GM19372 (cell line): ENCODE results near the gene CNN2.

ENCODE experiments used
- ATAC-seq: cut with Tn5 transposase; IDR thresholded peaks from one replicate; pipeline ENCODE4 v1.9.1; 2021; ENCODE audit warnings: mild to moderate bottlenecking, low read depth, moderate library complexity; ENCODE audit not compliant: unreplicated experiment

Gene CNN2

DNA sequence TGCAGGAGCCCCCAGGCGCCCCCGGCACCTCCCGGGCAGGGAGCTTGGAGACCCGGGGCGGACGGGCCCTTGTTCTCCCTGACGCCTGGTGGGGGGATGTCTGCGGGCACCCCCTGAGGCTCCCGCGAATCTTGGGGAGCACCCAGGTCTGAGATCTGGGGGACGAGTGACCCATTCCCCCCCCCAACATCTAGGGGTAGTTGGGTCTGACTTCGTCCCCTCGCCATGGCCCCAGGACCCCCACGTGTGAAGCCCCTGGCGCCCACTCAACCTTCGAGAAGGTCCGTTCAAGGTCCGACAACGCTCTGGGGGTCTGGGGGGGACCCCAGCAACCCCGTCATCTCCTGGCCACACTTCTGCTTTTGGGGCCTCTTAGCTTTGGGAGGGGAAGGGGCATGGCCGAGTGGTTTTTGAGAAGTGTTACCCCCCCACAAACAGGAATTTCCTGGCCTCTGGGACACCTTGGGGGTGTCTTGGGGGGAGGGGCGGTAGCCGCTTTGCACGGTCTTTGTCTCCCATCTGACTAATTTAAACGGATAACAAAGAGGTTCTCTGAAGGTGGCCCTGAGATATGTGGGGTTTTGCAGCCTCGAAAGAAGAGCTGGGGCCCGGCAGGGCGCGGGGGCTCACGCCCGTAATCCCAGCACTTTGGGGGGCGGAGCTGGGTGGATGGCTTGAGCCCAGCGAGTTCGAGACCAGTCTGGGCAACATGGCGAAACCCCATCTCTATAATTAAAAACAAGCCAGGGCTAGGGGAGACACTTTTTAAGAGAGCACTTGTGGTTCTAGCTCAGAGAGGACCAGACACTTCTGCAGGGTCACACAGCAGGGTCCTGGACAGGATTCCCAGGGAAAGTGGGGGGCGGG lies 608 bp downstream of the CNN2 start:
- no peak for ATAC-seq

DNA sequence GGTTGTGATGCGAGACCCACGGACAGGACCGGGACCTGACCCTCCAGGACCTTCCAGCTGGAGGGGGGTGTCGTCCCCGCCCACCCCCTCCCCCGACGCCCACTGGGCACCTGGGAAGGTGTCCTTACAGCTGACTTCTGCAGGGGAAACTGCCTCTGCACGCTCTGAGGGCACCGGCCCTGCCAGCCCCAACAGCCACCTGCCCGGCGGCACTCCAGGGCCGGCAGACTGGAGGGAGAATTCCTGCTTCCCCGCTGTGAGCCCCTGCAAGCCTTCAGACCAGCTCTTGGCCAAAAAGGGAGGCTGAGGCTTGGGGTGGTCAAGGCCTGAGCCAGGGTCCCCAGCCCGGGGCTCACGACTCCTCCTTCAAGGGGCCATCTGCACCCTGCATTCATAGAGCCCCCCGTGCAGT lies 1.2 kb downstream of the CNN2 start:
- no peak for ATAC-seq

DNA sequence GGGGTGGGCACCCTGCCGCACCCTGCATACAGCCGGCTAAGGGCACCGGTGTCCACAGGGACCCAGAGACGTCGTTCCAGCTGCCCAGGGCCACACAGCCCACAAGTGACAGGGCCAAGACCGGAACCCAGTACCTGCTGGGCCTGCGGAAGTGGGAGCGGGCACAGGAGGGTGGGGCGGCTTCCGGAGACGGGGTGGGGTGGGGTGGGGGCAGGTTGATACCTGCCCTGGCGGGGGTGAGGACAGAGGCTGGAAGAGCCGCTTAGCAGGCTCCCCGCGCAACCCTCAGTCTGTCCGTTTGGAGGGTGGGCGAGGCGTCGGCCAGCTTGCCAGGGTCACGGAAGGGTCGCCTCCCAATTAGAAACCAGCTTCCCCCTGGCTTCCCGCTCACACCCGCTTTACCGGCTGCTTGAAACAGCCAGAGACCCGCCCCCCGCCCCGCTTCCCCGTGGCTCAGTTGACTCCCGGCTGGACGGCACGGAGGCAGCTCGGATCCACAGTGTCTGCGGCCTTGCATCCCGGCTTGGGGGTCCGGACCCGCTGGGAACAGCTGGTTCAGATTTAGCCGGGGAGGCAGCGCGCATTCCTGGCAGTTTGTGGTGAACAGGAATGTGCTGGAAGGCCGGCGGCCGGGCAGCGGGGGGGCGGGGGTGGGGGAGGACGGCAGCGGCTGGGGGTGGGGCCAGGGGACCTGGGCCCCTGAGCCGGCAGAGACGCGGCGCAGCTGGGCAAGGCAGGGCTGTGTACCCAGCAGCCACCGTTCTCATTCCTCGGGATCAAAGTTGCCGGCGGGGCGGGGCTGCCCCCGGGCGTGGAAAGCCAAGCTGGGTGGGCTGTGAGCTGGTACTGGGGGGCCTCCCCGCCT lies 1.9 kb downstream of the CNN2 start:
- ATAC-seq = no peak

DNA sequence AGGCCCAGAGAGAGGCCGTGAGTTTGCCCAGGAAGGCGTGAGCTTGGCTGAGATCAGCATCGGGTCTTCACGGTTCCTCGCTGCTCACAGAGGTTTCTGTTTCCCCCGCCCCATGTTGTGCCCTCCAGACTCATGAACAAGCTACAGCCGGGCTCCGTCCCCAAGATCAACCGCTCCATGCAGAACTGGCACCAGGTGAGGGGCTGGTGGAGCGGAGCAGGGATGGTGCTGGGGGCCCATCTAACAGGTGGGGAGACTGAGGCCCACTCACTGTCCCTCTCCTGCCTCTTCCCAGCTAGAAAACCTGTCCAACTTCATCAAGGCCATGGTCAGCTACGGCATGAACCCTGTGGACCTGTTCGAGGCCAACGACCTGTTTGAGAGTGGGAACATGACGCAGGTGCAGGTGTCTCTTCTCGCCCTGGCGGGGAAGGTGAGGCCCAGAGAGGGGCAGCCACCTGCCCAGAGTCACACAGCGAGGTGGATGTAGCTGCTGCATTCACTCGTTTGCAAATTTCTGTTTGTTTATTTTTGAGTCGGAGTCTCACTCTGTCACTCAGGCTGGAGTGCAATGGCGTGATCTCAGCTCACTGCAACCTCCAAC lies 6.0 kb downstream of the CNN2 start:
- ATAC-seq = no peak

DNA sequence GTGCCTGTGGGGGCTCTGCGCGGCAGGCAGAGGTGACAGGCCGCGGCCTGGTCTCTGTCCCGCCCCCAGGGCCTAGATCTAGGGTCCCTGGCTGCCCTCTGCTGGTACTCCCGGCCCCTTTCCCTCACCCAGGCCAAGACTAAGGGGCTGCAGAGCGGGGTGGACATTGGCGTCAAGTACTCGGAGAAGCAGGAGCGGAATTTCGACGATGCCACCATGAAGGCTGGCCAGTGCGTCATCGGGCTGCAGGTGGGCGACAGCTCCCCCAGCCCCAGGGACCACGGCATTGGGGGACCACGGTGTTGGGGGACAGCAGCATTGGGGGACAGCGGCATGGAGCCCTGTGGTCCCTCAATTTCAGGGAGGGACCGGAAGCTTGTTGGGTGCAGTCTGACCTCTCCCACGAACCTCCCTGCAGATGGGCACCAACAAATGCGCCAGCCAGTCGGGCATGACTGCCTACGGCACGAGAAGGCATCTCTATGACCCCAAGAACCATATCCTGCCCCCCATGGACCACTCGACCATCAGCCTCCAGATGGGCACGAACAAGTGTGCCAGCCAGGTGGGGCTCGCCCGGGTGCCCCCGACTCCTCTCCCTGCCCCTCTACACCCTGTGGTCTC lies 9.7 kb downstream of the CNN2 start:
- no peak for ATAC-seq

DNA sequence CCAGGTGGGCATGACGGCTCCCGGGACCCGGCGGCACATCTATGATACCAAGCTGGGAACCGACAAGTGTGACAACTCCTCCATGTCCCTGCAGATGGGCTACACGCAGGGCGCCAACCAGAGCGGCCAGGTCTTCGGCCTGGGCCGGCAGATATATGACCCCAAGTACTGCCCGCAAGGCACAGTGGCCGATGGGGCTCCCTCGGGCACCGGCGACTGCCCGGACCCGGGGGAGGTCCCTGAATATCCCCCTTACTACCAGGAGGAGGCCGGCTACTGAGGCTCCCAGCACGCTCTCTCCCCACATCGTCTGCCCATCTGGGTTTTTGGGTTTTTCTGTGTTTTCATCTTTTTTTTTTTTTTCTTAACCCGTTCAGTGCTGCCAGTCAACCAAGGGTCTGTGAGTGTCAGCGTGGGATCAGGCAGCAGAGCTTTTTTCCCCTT lies 11.2 kb downstream of the CNN2 start:
- ATAC-seq = no peak

DNA sequence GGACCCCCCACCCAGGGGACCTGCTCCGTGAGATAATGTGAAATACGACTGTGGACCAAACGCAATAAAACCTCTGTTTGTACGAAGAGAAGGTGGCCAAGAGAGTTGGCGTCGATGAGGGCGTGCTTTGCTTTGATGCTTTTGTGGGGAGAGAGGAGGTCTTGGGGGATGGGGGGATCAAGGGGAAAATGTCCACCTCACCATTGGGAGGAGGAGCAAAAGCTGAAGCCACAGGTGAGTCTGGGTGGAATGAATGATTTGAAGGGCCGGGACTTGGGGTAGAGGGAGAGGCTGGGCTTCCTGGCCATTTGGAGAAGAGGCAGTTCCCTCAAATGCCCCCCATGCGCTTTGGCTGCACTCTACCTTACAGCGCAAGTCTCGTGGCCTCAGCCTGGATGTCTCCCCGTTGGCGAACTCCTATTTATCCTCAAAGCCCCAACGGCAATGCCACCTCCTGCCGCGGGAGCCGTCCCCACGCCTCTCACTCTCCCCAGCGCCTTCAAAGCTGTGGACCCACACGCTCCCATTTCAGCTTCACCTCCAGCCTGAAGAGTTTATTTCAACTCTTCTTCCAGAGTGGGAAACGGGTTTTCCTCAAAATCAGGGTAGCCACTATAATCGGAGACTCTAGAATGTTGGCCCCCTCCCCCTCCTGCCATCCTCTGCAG lies 12.7 kb downstream of the CNN2 start:
- no peak for ATAC-seq

DNA sequence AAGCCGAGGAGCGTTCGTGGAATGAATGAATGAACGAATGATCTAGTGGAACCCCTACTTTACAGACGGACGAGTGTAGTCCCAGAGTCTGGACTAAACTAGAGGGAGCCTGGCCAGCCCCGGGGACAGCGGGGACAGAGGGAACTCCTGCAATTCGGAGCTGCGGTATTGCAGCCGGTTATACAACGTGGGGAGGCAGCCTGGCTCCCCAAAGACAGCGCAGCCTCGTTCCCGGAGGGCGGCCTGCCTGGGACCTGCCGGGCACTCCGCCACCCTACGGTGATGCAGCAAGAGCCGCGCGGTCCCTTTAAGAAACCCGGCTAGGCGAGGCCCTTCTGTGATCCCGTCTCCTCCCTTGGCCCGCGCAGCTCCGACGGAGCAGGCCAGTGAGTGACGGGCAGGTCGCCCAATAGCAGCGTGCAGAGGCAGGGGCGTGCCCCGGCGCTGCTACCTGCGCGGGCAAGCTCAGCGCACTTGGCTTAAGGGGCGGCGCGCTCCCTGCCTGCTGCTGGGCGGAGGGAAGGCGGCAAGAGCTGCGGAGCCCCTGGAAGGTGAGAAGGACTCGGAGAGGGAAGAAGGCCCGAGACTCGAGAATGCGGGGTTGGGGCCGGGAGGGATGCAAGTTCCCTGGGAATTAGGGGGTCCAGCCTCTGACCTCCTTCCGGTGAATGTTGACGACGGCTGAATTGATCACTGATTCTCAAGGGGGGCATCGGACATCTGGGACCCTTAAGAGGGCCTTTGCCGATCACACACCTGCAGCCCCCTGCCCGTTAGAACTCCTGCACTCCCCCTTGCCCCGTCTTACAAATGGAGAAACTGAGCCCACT lies 13.5 kb downstream of the CNN2 start, which contains the start of gene ABCA7:
Gene ABCA7 (plus strand): TSS at position 462 of the 830 bp plus-strand sequence. CDS start 1,255 bp downstream, outside the sequence.
- peak; percentile 67 for ATAC-seq

DNA sequence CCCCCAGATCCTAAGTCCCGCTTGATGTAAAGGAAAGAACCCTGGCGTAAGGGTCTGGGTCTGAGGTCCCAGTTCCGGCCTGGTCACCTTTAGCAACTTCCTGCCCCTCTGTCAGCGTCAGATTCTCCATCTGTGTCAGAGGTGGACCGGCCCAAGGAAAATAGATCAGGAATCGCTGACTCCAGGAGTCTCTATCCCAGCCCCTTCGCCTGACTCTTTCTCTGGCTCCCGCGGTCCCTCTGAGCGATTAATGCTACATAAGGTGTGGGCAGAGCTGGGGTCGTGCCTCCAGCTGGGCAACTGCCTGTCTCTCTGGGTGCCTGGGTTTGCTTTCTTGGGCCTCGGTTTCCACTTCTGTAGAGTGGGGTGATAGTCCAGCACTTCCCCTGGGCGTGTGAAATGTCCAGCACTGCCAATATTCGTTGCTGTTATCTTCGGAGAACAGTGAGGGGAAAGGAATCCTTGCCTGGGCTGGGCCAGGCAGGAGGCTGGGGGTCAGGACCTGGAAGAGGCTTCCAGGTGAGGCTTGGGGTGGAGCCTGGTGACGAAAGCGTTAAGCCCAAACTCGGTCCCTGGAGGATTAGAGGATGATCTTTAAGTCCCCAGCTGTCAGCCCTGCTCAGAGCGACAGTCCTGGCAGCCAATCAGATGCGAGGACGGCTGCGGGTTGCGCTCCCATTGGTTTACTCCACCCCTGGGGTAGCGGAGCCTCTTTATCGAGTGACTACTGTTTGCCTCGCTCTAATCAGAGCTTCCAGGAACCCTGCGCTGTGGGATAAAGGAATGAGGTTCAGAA lies 14.3 kb downstream of the CNN2 start:
- ATAC-seq = peak; percentile 40

DNA sequence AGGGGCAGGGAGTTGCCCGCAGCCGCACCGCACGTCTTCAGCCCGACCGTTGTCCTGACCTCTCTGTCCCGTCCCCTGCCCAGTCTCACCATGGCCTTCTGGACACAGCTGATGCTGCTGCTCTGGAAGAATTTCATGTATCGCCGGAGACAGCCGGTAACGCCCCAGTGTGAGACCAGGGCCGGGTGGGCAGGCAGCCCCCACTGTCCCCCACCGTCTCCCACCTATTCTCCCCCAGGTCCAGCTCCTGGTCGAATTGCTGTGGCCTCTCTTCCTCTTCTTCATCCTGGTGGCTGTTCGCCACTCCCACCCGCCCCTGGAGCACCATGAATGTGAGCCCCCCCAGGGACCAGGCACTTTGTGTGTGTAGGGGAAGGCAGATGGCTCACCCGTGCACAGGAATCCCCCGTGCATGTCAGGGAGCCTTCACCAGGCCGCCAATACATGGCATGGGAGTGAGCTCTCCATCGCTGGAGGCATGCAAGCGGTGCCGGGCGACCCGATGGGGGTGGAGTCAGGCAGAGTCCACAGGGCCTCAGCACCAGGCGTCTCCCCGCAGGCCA lies 14.9 kb downstream of the CNN2 start:
- ATAC-seq = no peak

DNA sequence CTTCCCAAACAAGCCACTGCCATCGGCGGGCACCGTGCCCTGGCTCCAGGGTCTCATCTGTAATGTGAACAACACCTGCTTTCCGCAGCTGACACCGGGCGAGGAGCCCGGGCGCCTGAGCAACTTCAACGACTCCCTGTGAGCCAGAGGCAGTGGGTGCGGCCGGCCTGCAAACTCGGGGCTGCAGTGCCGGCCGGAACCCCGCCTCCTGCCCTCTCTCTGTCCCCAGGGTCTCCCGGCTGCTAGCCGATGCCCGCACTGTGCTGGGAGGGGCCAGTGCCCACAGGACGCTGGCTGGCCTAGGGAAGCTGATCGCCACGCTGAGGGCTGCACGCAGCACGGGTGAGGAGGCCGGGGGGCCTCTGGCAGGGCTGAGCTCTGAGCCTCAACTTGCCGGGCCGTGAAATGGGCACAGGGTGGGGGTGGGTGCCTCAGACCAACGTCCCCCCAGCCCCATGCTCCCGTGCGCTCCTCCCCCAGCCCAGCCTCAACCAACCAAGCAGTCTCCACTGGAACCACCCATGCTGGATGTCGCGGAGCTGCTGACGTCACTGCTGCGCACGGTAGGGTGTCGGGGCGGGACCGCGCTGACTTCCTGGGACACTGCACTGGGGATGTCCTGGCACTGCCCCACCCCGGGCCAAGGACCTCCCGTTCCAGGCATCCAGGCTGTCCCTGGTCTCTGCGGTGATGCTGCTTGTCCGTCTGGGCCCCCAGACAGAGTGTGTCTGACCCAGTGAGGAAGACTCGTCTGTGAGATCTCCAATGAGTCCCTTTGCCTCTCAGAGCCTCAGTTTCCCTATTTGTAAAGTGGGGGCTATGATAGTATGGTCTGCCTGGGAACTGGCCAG lies 15.7 kb downstream of the CNN2 start:
- ATAC-seq = no peak

DNA sequence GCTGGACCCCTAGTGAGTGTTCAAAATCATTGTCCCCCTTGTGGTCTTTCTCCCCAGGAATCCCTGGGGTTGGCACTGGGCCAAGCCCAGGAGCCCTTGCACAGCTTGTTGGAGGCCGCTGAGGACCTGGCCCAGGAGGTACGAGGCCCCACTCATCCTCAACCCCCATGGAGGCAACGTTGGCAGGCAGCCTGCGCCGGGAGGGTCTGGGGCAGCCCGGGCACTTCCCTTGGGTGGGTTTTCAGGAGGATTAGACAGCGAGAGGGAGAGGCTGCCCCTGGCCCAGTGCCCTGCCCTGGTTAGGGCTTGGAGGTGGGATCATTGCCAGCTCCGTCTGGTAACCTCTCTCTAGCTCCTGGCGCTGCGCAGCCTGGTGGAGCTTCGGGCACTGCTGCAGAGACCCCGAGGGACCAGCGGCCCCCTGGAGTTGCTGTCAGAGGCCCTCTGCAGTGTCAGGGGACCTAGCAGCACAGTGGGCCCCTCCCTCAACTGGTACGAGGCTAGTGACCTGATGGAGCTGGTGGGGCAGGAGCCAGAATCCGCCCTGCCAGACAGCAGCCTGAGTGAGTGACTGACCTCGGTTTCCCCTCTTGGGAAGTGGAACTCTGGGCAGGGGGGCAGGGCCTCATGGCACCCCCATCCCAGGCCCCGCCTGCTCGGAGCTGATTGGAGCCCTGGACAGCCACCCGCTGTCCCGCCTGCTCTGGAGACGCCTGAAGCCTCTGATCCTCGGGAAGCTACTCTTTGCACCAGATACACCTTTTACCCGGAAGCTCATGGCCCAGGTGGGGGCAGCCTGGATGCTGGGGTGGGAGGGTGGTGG lies 16.5 kb downstream of the CNN2 start:
- no peak for ATAC-seq

DNA sequence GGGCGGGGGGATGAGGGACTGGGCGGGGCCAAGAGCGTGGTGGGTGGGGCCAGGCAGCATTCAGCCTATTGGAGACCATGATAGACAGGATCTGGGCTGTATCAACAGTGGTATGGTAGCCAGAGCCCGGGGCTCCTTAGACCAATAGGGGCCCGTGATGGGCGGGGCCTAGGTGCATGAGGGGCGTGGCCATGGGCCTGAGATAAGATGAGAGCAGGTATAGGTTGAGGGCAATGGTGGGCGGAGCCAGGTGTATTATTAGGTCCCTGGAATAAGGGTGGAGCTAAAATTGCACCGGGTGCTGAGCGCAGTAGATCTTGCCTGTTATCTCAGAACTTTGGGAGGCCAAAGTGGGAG lies 18.8 kb downstream of the CNN2 start:
- ATAC-seq = no peak

DNA sequence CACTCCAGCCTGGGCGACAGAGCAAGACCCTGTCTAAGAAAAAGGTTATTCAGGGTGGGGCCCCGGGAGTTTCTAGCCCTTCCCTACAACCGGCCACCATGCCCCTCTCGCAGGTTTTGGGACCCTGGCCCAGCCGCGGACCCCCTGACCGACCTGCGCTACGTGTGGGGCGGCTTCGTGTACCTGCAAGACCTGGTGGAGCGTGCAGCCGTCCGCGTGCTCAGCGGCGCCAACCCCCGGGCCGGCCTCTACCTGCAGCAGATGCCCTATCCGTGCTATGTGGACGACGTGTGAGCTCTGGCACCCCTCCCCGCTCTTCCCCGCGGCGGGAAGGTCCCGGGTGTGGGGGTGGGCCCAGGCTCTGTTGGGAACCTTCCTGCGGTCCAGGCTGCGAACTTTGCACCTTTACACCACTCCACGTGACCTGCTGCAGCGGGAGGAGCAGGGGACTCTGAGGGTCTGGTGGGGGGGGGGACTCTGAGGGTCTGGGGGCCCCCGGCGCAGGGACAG lies 19.8 kb downstream of the CNN2 start:
- ATAC-seq = no peak

DNA sequence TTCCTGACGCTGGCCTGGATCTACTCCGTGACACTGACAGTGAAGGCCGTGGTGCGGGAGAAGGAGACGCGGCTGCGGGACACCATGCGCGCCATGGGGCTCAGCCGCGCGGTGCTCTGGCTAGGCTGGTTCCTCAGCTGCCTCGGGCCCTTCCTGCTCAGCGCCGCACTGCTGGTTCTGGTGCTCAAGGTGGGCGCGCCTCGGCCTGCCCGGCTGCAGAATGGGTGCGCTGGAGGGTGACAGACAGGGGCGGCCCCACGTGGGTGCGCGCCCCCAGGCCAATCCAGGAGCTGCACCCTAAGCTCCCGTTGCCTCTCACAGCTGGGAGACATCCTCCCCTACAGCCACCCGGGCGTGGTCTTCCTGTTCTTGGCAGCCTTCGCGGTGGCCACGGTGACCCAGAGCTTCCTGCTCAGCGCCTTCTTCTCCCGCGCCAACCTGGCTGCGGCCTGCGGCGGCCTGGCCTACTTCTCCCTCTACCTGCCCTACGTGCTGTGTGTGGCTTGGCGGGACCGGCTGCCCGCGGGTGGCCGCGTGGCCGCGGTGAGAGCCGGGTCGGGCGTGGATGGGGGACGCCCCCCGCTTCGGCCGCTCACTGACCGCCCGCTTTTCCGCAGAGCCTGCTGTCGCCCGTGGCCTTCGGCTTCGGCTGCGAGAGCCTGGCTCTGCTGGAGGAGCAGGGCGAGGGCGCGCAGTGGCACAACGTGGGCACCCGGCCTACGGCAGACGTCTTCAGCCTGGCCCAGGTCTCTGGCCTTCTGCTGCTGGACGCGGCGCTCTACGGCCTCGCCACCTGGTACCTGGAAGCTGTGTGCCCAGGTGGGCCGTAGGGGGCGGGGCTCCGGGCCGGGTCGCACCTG lies 20.7 kb downstream of the CNN2 start:
- no peak for ATAC-seq
